Lung (tissue), 12 donors: Measurements from ENCODE around the gene SUCLG1. TPM values are rescaled to one million over a fixed set of nuclear protein-coding genes. Genes with fewer than 3 reads are reported as not detected.

ENCODE experiments used
- ATAC-seq: fragments of 200-7000 bp; cut with Tn5 transposase; one replicate; pipeline ENCODE4 v1.9.1; 2020; ENCODE audit warnings: moderate number of reproducible peaks; ENCODE audit not compliant: insufficient read depth, low FRiP score
- DNase-seq, 3 donors: peaks; one replicate each; pipeline ENCODE4 v3.0.0-alpha.2; 2013 to 2017
- H3K27ac ChIP-seq, 2 donors: one replicate each; pipeline ENCODE4 v1.5.1; 2013; ENCODE audit warnings: mild to moderate bottlenecking in 2 of 2, moderate library complexity in 2 of 2, control low read depth in 1 of 2, inconsistent platforms in 1 of 2, low read depth in 1 of 2, low read length in 1 of 2
- H3K27me3 ChIP-seq, 3 donors: one replicate each; pipeline ENCODE4 v1.5.1; 2013; ENCODE audit warnings: low read length in 2 of 3; ENCODE audit not compliant: control insufficient read depth in 3 of 3, insufficient read depth in 3 of 3
- H3K36me3 ChIP-seq, 4 donors: one replicate each; pipeline ENCODE4 v1.5.1; 2013; ENCODE audit warnings: low read length in 4 of 4, mild to moderate bottlenecking in 1 of 4, moderate library complexity in 1 of 4; ENCODE audit not compliant: control insufficient read depth in 4 of 4, insufficient read depth in 4 of 4
- H3K4me1 ChIP-seq, 5 donors: one replicate each; pipeline ENCODE4 v1.5.1; 2013; ENCODE audit warnings: low read length in 5 of 5, mild to moderate bottlenecking in 2 of 5, moderate library complexity in 1 of 5; ENCODE audit not compliant: control insufficient read depth in 5 of 5, insufficient read depth in 5 of 5
- H3K4me3 ChIP-seq: one replicate; pipeline ENCODE4 v1.5.1; 2013; ENCODE audit warnings: mild to moderate bottlenecking, control low read depth, moderate library complexity
- H3K9ac ChIP-seq, 2 donors: one replicate each; pipeline ENCODE4 v1.5.1; 2013; ENCODE audit warnings: low read length in 2 of 2, control low read depth in 1 of 2; ENCODE audit not compliant: insufficient read depth in 1 of 2
- H3K9me3 ChIP-seq, 4 donors: one replicate each; pipeline ENCODE4 v1.5.1; 2013; ENCODE audit warnings: low read length in 3 of 4, mild to moderate bottlenecking in 1 of 4, moderate library complexity in 1 of 4; ENCODE audit not compliant: control insufficient read depth in 4 of 4, insufficient read depth in 3 of 4
- WGBS, 2 donors: extraction: QIAGEN DNeasy Blood & Tissue Kit; methylation state at CpG; one replicate each; pipeline ENCODE4 v1.1.7; 2013; 5-methylcytosine and 5-hydroxymethylcytosine counted together
- polyA plus RNA-seq, 2 donors: library from polyadenylated mRNA; stranded (reverse); fragments of 200-250 nt; gene quantifications; one replicate each; pipeline ENCODE4 v1.2.1, GENCODE V29; 2013
- total RNA-seq, 2 donors: library from RNA; depleted of rRNA in 1 of 2; stranded (reverse); fragments of >200 nt in 1 of 2; gene quantifications; one replicate each; pipeline ENCODE4 v1.2.1, GENCODE V29; 2014 to 2021
- TF ChIP-seq, protein P1 (sequence below): IDR thresholded peaks from 2 replicates; pipeline ENCODE4 v1.5.1; 2012; ENCODE audit warnings: mild to moderate bottlenecking; ENCODE audit errors: control extremely low read depth, extremely low read depth
- donor health status: control.
- donor health status: control.
- donor health status: Bipolar disorder and iron deficiency.
- donor health status: healthy.
- donor health status: DM: yes; HTN: yes; CAD: no.

Gene SUCLG1
- total and polyA plus RNA-seq, 4 donors = 56.2 to 87.4 (median 63.9) TPM

DNA sequence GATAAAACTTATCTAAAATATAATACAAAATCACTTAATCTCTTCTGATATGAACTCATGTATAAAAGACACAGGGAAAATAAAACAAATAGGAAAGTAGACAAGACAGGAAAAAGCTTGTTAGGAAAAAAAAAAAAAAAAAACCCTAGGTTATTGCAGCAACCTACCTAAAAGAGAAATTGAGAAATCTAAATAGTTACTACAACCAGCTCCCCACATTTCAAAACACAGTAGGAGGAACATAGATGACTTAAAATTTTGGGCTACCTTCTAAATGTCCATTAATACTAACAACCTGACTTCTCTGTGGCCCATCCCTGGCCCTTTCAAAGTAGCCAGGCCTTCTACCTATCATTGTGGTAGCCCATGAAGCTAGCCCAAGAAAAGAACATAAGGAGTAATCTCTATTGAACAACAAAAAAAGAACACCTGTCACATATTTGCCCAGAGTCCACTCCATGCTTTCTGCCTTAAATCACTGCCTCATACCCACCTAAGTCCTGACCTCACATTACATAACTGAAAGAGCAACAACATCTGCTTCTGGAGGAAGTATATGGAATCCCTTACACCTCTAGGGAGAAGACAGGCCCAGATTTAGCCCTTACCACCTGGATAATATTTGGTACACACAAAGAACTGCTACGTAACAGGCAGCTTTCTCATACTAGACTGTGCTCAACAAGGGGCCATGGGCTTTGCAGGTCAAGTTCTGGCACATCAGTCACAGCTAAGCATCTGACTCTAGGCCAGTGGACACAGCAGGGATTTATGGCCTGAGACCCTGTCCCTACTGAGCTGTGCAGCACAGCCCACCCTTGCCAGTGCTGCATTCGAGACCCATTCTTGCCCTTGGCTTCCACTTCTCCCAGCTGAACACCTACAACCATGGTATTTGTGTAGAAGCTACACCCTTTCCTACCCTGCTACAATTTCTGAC is 8.5 kb downstream of the SUCLG1 start:
- peaks cover 0 to 13% (median 9%) of the 10 kb centered on the region in 4 donors for H3K36me3 ChIP-seq
- WGBS, 2 donors = 89% methylated on average over 2 of the region's 2 CpGs
- H3K27me3 ChIP-seq = no peaks in the 10 kb centered on the region
- TF ChIP-seq, protein P1, sequence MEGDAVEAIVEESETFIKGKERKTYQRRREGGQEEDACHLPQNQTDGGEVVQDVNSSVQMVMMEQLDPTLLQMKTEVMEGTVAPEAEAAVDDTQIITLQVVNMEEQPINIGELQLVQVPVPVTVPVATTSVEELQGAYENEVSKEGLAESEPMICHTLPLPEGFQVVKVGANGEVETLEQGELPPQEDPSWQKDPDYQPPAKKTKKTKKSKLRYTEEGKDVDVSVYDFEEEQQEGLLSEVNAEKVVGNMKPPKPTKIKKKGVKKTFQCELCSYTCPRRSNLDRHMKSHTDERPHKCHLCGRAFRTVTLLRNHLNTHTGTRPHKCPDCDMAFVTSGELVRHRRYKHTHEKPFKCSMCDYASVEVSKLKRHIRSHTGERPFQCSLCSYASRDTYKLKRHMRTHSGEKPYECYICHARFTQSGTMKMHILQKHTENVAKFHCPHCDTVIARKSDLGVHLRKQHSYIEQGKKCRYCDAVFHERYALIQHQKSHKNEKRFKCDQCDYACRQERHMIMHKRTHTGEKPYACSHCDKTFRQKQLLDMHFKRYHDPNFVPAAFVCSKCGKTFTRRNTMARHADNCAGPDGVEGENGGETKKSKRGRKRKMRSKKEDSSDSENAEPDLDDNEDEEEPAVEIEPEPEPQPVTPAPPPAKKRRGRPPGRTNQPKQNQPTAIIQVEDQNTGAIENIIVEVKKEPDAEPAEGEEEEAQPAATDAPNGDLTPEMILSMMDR = no peak
- H3K9ac ChIP-seq = no peak overlapping the region
- peaks cover 0 to 31% (median 3%) of the 10 kb centered on the region in 5 donors for H3K4me1 ChIP-seq
- H3K4me3 ChIP-seq = no peak overlapping the region
- no peak for ATAC-seq
- H3K9me3 ChIP-seq = no peaks in the 10 kb centered on the region
- DNase-seq = no peak
- H3K27ac ChIP-seq = no peak overlapping the region

DNA sequence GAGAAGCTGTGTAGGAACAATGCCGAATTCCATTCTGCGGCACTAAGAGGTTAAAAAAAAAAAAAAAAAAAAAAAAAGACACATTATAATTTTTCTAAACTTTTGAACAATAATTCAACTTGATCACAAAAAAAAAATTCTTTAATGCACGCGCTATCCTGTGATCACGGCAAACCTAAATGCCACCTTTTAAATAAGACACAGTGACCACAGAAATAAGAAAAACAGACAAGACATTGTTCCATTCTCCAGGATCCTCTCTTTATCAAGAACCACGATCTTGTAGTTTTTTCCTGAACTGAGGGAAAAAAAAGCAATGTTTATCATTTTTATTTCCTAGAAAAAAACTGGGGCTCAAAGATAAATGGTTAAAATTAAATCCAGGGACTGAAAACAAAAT is 9.4 kb downstream of the SUCLG1 start:
- DNase-seq (no peak), ATAC-seq (no peak)
- H3K27ac ChIP-seq = no peak overlapping the region
- no peaks in the 10 kb centered on the region for H3K9me3 ChIP-seq
- no peaks in the 10 kb centered on the region for H3K27me3 ChIP-seq
- peaks cover 0 to 30% (median 3%) of the 10 kb centered on the region in 5 donors for H3K4me1 ChIP-seq
- no peak overlapping the region for H3K9ac ChIP-seq
- no peak overlapping the region for H3K4me3 ChIP-seq
- peaks cover 0 to 13% (median 7%) of the 10 kb centered on the region in 4 donors for H3K36me3 ChIP-seq
- TF ChIP-seq, protein P1 = no peak
- WGBS, 2 donors = 89 to 90% methylated on average over 6 of the region's 6 CpGs

DNA sequence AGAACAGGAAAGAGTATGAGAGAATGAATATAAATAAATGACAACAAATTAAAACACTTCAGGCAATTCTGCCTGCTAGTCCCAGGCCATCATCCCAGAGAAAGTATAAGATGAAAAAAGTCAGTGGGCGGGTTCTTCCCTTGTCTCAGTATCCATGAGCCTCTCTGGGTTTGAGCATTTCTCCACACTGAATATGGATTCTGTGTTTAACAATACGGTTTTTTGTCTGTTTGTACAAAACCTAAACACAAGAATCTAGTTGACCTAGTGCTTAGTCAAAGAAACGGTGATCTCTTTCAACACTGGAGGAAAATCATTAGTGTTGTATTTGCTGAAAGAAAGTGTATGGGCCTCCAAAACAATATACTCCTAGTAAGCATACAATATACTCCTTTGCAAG is 10.0 kb downstream of the SUCLG1 start:
- Histone ChIP-seq H3K9me3 (no peaks in the 10 kb centered on the region), H3K9ac (no peak overlapping the region), H3K4me1 (peaks cover 0 to 25% (median 3%) of the 10 kb centered on the region in 5 donors), H3K4me3 (no peak overlapping the region), H3K27ac (no peak overlapping the region), H3K27me3 (no peaks in the 10 kb centered on the region), H3K36me3 (peaks cover under 1 to 10% (median 5%) of the 10 kb centered on the region in 4 donors)
- TF ChIP-seq, protein P1 = no peak
- ATAC-seq = no peak
- no peak for DNase-seq
- WGBS, 2 donors = 82 to 85% methylated on average over 3 of the region's 3 CpGs
